Motor neuron (in vitro differentiated cells): ENCODE results near the gene SPATA16. TPM values are rescaled to one million over a fixed set of nuclear protein-coding genes. Genes with fewer than 3 reads are reported as not detected.
"Not testable (repeated sequence)": the region's sequence is repeated elsewhere in the genome, so short reads cannot be mapped to it uniquely, and the experiment has no call there.

Source experiments
- ATAC-seq, 8 experiments: fragments of 200-7000 bp; cut with Tn5 transposase; replicated peaks in 6 of 8; 2 replicates each; pipeline ENCODE4 v1.8.0; 2021; ENCODE audit warnings: mild to moderate bottlenecking in 8 of 8, moderate library complexity in 8 of 8
- H3K27ac ChIP-seq, 2 donors: fragments of 250-450 bp; sonication (Bioruptor Pico); 2 replicates each; pipeline ENCODE4 v1.9.0; 2021; ENCODE audit warnings: antibody characterized with exemption in 2 of 2, mild to moderate bottlenecking in 2 of 2, moderate library complexity in 1 of 2
- H3K4me1 ChIP-seq, 2 donors: fragments of 250-450 bp; sonication (Bioruptor Pico); replicated peaks in 1 of 2; 2 replicates each; pipeline ENCODE4 v1.6.1; 2021; ENCODE audit warnings: antibody characterized with exemption in 2 of 2, mild to moderate bottlenecking in 2 of 2, moderate library complexity in 1 of 2
- H3K4me3 ChIP-seq, 5 donors: fragments of 250-450 bp; sonication (Bioruptor Pico); 2 replicates each; pipeline ENCODE4 v1.9.0; 2021; ENCODE audit warnings: antibody characterized with exemption in 5 of 5, mild to moderate bottlenecking in 5 of 5, moderate library complexity in 4 of 5
- WGBS, 10 experiments: fragments of 450-650 bp; shearing (Covaris generic); methylation state at CpG; one replicate each; pipeline ENCODE4 v1.0.0; 2022; 5-methylcytosine and 5-hydroxymethylcytosine counted together
- in situ Hi-C, 9 experiments: fragments of 400-800 bp; cut with MboI; loops; one replicate each; pipeline ENCODE4 v1.15.0; 2021; ENCODE audit warnings: low sequenced_read_pairs in 9 of 9, low pct_unique_long_range_greater_than_20kb in 2 of 9; ENCODE audit not compliant: unreplicated experiment in 9 of 9
- total RNA-seq, 8 experiments: library from RNA; unstranded; fragments of 300-600 nt; gene quantifications; 2 replicates each; pipeline versions ENCODE4 v1.2.3 to v1.2.4, GENCODE V29; 2022

Gene SPATA16
- total RNA-seq, 8 experiments from 2014 or later = 0.11 to 0.14 TPM; not detected in 6

DNA sequence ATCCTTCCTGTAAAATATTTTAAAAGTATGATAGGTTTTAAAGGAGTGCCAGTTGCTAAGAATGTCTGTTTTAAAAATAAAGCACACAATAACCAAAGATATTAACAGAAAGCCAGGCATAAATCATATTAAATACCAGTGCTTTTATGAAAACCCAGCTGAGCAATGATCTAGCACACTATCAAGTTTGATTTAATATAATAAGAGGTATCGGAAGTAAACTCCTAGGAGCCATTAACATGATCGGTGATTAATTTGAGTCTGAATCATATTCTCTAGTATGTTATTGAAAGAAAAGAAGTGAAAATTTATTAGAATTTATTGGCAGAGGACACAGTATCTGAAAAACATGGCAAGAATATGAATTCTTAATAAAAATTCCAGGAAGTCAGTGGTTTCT lies 91.7 kb downstream of the SPATA16 start:
- Histone ChIP-seq H3K4me1 (no peaks in the 10 kb centered on the region), H3K27ac (no peak overlapping the region), H3K4me3 (no peak overlapping the region)
- in situ Hi-C loops = loop anchor here in 3 of 9 experiments (25.0 kb wide), 1 partner anchor 212 kb away; no protein-coding TSS in a partner anchor
- ATAC-seq = peak in 1 of 8 experiments; percentile 27
- WGBS, 10 experiments = 16 to 94% (median 73%) methylated on average over 1 to 2 of the region's 2 CpGs

DNA sequence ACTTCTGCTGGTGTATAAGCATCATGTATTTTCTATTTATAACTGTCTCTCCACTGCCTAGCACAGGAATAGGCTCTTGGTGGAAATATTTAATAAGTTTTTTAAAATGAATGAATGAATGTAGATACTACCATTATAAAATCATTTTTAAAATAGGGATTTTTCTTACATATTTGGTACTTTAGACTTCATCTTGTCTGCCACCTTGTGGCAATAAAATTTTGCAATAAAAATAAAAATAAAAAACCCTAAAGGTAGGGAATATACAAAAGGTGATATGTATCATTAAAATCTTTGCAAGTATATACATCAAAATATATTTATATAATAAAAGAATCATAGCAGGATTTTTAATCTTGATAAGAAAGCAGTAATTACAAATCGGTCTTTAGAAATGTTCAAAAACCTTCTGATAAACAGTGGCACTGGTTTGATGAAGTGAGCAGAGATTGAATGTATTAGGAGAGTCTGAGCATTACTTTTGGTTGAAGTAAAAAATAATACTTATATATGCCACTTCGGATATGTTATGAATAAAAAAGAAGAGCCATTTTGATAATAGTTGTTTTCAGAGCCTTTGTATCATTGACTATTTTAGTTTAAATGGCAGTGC lies 95.2 kb downstream of the SPATA16 start:
- Histone ChIP-seq H3K4me1 (no peaks in the 10 kb centered on the region), H3K4me3 (no peak overlapping the region), H3K27ac (no peak overlapping the region)
- ATAC-seq = no peak
- in situ Hi-C loops = loop anchor here in 3 of 9 experiments (25.0 kb wide), 1 partner anchor 209 kb away; no protein-coding TSS in a partner anchor
- WGBS, 10 experiments = 4 to 85% (median 52%) methylated on average over 2 of the region's 2 CpGs; no CpG with 5 or more reads in 1 of the 10 experiments

DNA sequence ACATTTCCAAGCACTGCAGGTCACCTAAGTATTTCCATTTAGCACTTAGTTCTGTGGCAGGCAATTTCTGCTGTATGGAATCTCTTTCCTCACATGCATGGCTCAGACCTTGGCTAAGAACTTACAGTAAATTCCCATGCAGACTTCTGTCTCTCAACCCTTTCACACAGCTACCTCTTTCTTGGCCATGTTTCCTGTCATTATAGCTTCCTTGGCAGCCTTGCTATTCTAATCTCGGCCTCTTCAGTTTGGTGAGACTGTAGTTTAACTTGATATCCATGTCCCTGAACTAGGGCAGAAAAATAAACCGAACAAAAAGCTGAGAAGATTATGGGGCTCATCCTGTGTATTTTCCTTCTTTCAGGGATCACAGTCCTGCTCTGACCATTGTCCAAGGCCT lies 96.0 kb downstream of the SPATA16 start:
- Histone ChIP-seq H3K4me3 (no peak overlapping the region), H3K27ac (no peak overlapping the region), H3K4me1 (no peaks in the 10 kb centered on the region)
- in situ Hi-C loops = loop anchor here in 3 of 9 experiments (25.0 kb wide), 1 partner anchor 208 kb away; no protein-coding TSS in a partner anchor
- 38 to 100% (median 76%) methylated on average over 1 to 2 of the region's 2 CpGs; no CpG with 5 or more reads in 2 of the 10 experiments for WGBS, 10 experiments
- no peak for ATAC-seq

DNA sequence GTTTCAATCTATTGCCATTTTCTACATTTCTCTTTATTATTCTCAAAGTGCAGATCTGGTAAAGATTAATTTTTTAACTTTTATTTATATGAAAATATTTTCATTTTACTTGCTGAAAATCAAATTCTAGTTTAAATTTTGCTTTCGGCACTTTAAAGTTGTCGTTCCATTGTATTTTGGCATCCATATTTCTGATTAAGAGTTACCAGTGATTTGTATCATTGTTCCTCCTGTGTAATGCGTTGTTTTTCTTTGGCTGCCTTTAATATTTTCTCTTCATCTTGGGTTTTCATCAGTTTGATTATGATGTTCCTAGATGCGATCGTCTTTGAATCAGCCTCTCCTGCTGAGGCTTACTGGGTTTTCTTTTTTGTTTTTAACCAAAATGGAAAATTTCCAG lies 97.3 kb downstream of the SPATA16 start:
- no peaks in the 10 kb centered on the region for H3K4me1 ChIP-seq
- no peak overlapping the region for H3K27ac ChIP-seq
- H3K4me3 ChIP-seq = no peak overlapping the region
- in situ Hi-C loops = loop anchor here in 3 of 9 experiments (25.0 kb wide), 1 partner anchor 206 kb away; no protein-coding TSS in a partner anchor
- WGBS, 10 experiments = 54 to 100% (median 93%) methylated on average over 3 to 5 of the region's 5 CpGs
- ATAC-seq = no peak

DNA sequence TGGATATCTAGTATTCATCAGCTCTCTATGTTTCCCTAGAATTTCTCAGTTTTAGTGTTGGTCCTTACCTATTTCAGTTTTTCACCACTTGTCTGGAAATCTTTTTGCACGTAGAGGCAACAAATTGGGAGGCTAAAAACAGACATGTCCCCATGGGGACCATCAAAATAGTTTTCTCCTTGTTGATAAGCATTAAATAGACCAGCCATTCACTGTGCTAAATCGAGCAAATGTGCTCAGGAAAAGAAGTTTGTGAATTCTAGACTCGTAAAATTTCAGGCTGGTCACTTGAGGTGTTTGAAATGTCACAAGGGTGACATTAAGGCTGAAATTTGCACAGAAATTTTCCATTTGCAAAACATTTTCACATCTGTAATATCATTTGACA lies 102.6 kb downstream of the SPATA16 start:
- H3K4me3 ChIP-seq = no peak overlapping the region
- in situ Hi-C loops = loop anchor here in 3 of 9 experiments (25.0 kb wide), 1 partner anchor 201 kb away; no protein-coding TSS in a partner anchor

DNA sequence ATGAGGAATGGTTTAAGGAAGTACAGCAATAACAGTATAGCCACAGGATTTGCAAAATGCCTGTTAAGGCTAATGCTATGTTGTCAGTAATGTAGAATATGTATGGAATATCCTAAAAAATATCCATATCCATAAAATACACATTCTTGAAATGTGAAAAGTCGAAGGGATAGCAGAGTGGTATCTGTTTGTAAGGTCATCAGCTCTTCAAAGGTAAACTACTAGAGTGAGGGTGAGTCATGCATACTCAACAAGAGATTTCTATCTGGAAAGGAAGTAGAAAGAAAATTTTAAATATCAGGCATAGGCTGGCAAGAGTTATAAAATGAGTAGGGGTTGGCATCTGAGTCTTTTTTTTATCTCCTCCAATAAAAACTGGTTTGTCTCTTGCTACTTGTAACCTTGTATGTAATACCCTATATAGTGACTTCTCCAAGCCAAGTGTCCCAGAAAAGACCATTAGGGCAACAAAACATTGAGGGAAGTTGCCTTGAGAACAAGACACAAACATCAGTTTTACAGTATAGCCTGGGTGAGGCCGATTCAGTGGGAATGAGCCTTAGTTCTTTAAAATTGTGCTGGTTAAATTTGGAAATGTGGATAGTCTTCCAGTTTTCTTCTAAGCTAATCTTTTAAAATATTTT lies 103.1 kb downstream of the SPATA16 start:
- no peak overlapping the region for H3K27ac ChIP-seq
- peak in 1 of 8 experiments; percentile 27 for ATAC-seq
- H3K4me1 ChIP-seq = no peaks in the 10 kb centered on the region
- 0 to 94% (median 60%) methylated on average over 1 to 2 of the region's 2 CpGs; no CpG with 5 or more reads in 1 of the 10 experiments for WGBS, 10 experiments
- no peak overlapping the region for H3K4me3 ChIP-seq
- in situ Hi-C loops = loop anchor here in 3 of 9 experiments (25.0 kb wide), 1 partner anchor 201 kb away; no protein-coding TSS in a partner anchor

More for the DNA sequence above, 102.6 kb downstream of the SPATA16 start:
- 0 to 90% (median 20%) methylated on average over 1 to 3 of the region's 3 CpGs; no CpG with 5 or more reads in 3 of the 10 experiments for WGBS, 10 experiments
- Histone ChIP-seq H3K4me1 (no peaks in the 10 kb centered on the region), H3K27ac (no peak overlapping the region)
- ATAC-seq = no peak

DNA sequence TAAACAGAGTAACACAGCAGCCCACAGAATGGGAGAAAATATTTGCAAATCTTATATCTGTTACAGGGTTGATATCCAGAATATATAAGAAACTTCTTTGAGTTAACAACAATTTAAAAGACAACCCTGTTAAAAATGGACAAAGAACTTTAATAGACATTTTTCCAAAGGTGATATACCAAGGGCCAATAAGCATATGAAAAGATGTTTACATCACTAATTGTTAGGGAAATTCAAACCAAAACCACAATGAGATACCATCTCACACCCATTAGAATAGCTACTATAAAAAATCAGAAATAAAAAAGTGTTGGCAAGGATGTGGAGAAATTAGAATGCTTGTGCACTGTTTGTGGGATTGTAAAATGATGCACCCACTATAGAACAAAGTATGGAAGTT lies 110.8 kb downstream of the SPATA16 start:
- Histone ChIP-seq H3K27ac (no peak overlapping the region), H3K4me3 (no peak overlapping the region), H3K4me1 (no peaks in the 10 kb centered on the region)
- in situ Hi-C loops = loop anchor here in 3 of 9 experiments (25.0 kb wide), 1 partner anchor 193 kb away; no protein-coding TSS in a partner anchor
- no peak for ATAC-seq

DNA sequence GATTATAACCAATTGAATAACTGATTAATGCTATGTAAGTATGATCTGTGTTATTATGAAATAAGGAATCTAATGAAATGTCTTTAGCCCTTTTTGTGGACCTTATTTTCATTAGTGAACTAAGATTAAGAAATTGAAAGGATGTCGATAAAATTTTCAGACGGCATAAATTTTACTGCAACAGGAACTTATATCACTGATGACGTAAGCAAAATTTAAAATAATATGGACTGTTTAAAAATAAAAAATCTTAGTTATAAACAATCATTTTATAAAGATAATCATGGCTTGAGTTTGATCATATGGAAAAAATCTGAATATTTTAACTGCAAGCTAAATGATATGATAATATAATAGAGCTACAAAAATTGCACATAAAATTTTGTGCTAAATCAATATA lies 112.7 kb downstream of the SPATA16 start:
- Histone ChIP-seq H3K27ac (no peak overlapping the region), H3K4me1 (no peaks in the 10 kb centered on the region), H3K4me3 (no peak overlapping the region)
- no peak for ATAC-seq
- in situ Hi-C loops = loop anchor here in 3 of 9 experiments (25.0 kb wide), 1 partner anchor 191 kb away; no protein-coding TSS in a partner anchor
- WGBS, 10 experiments = 39 to 100% (median 88%) methylated on average over 1 to 3 of the region's 3 CpGs

DNA sequence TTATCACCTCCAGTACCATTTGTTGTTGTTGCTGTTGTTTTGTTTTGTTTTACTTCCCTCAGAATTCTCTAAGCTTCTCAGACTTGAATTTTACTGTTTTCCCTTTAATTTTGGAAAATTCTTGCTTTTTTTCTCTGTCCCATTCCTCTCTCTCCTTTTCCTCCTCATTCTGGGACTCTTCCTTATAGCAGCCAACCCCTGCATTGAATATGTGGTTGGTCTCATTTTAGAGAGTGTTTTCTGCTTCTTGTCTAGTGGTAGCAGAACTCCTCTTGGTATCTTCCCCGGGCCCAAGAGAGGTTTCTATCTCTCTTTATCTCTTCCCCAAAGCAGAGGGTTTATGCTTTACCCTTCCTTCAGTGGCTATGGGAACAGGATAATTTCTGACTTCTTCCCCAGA lies 113.6 kb downstream of the SPATA16 start:
- no peak for ATAC-seq
- 0 to 100% (median 60%) methylated on average over 1 of the region's 1 CpG; no CpG with 5 or more reads in 1 of the 10 experiments for WGBS, 10 experiments
- Histone ChIP-seq H3K4me1 (no peaks in the 10 kb centered on the region), H3K27ac (no peak overlapping the region), H3K4me3 (no peak overlapping the region)
- in situ Hi-C loops = loop anchor here in 3 of 9 experiments (25.0 kb wide), 1 partner anchor 190 kb away; no protein-coding TSS in a partner anchor

DNA sequence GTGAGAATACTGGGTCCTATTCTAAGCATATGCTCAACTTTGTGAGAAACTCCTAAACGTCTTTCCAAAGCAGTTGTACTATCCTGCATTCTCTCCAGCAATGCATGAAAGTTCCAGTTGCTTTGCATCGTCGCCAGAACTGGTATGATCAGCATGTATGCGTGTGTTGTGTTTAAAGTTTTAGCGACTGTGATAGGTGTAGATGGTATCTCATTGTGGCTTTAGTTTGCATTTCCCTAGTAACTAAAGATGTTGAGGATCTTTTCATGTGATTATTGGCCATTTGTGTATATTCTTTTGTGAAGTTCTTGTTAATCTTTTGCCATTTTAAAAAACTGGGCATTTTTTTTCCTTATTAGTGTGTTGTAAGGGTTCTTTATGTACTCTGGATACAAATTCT lies 115.1 kb downstream of the SPATA16 start:
- in situ Hi-C loops = loop anchor here in 3 of 9 experiments (25.0 kb wide), 1 partner anchor 189 kb away; no protein-coding TSS in a partner anchor
- Histone ChIP-seq H3K27ac (no peak overlapping the region), H3K4me3 (no peak overlapping the region), H3K4me1 (no peaks in the 10 kb centered on the region)
- 10 to 88% (median 70%) methylated on average over 1 to 5 of the region's 5 CpGs for WGBS, 10 experiments
- ATAC-seq = no peak

DNA sequence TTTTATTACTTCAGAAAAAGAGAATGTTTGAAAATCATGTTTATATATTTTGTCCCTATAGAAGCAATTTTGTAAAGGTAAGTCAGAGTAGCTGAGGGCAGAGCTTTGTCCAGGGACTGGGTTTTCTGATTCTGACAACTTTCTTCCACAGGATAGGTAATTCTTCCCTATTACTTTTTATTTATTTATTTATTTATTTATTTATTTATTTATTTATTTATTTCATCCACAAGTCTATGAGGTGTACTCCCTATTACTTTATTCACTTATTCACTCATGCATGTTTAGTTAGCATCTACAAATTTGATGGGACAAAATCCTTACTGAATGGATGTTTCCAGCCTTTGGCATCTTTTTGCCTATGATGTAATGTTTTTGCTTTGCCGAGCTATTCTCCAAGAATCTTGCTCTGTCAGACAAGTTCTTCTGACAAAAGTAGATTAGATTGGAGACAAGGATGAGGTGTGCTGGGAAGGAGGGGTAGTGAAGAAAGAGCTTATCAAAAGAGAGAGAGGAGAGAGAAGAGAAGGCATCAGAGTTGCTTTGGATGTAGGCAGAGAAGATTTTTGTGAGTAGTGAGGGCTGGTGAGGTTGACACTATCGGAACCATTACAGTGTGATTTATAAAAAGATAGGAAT lies 119.4 kb downstream of the SPATA16 start:
- WGBS, 10 experiments = 40 to 100% (median 83%) methylated on average over 1 to 2 of the region's 2 CpGs; no CpG with 5 or more reads in 1 of the 10 experiments
- in situ Hi-C loops = no loop called here
- H3K27ac ChIP-seq = no peak overlapping the region
- no peak for ATAC-seq
- no peak overlapping the region for H3K4me3 ChIP-seq
- H3K4me1 ChIP-seq = no peaks in the 10 kb centered on the region

DNA sequence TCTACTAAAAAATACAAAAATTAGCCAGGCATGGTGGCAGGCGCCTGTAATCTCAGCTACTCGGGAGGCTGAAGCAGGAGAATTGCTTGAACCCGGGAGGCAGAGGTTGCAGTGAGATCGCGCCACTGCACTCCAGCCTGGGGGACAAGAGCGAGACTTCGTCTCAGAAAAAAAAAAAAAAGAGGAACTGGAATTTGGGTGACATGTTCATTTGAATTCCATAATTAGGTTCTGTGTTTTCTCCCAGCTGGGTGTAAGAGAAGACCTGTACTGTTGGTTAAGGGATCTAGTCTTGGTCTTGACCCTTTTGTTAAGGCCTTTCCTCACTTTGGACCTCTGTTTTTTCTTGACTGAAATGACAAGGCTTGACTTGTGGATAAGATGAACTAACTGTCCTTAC lies 120.9 kb downstream of the SPATA16 start:
- H3K27ac ChIP-seq, in situ Hi-C loops, ATAC-seq, H3K4me3 ChIP-seq, H3K4me1 ChIP-seq: not testable (repeated sequence)
- WGBS, 10 experiments = 51 to 100% (median 93%) methylated on average over 1 to 7 of the region's 7 CpGs; no CpG with 5 or more reads in 3 of the 10 experiments

DNA sequence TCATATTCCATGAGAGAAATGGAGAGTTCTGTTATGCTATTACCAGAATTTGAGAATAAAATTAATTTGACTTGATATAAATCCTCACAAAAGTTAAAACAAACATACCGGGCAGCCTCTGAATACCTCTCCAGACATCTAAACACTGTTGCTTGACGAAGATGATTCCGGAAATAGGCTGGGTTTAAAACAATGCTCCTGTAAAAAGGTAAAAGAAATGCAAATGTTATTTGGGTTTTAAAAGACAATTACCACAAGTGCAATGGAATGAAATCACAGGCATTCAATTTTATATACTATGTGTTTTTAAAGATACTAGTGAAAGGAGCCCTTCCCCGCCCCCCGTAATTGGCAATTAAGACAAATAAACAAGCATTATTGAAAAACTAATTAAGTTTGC lies 121.7 kb downstream of the SPATA16 start:
- Histone ChIP-seq H3K4me1 (no peaks in the 10 kb centered on the region), H3K4me3 (no peak overlapping the region), H3K27ac (no peak overlapping the region)
- in situ Hi-C loops = no loop called here
- 0 to 98% (median 86%) methylated on average over 1 to 5 of the region's 5 CpGs for WGBS, 10 experiments
- no peak for ATAC-seq
